ENCODE data around the gene PILRB. TPM values are rescaled to one million over a fixed set of nuclear protein-coding genes. Genes with fewer than 3 reads are reported as not detected.
A peak's percentile ranks its signal among the peaks of the same experiment; 100 is the strongest.
"Not testable (repeated sequence)": the region's sequence is repeated elsewhere in the genome, so short reads cannot be mapped to it uniquely, and the experiment has no call there.

The PILRB gene
- total RNA-seq, 1 donor from 2014 or later: 14.8 TPM

- DNase-seq: no peak
Measured at GRCh38 chr7:100376066-100376465, 18.1 kb downstream of the PILRB start.

- no peak for DNase-seq
Measured at GRCh38 chr7:100378114-100378755, 20.3 kb downstream of the PILRB start.

DNA sequence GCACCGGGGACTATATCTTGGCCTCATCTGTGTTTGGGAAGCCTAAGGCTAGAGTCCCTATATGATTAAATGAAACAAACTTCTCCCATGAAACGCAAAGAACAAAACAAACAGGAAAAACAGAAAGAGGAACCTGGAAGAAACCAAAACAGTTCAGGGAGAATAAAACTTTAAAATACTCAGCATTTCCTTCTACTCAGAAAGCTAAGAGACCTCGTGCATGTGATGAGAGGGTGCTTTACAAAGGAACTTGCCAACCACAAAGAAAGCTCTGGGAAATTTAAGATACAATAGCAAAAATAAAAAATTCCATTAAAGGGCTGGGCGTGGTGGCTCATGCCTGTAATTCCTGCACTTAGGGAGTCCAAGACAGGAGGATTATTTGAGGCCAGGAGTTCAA is 22.3 kb downstream of the PILRB start:
- DNase-seq: no peak

- DNase-seq: not testable (repeated sequence)
Measured at GRCh38 chr7:100381531-100382233, 23.8 kb downstream of the PILRB start.

- not testable (repeated sequence) for DNase-seq
Measured at GRCh38 chr7:100382234-100382853, 24.4 kb downstream of the PILRB start.

GRCh38 chr7:100384628-100385294 is 26.8 kb downstream of the PILRB start:
- DNase-seq: no peak

GRCh38 chr7:100386940-100387339 is 29.0 kb downstream of the PILRB start:
- no peak for DNase-seq

GRCh38 chr7:100387695-100388094 is 29.8 kb downstream of the PILRB start:
- no peak for DNase-seq

- DNase-seq: no peak
Measured at GRCh38 chr7:100389437-100390088, 31.6 kb downstream of the PILRB start.

DNA sequence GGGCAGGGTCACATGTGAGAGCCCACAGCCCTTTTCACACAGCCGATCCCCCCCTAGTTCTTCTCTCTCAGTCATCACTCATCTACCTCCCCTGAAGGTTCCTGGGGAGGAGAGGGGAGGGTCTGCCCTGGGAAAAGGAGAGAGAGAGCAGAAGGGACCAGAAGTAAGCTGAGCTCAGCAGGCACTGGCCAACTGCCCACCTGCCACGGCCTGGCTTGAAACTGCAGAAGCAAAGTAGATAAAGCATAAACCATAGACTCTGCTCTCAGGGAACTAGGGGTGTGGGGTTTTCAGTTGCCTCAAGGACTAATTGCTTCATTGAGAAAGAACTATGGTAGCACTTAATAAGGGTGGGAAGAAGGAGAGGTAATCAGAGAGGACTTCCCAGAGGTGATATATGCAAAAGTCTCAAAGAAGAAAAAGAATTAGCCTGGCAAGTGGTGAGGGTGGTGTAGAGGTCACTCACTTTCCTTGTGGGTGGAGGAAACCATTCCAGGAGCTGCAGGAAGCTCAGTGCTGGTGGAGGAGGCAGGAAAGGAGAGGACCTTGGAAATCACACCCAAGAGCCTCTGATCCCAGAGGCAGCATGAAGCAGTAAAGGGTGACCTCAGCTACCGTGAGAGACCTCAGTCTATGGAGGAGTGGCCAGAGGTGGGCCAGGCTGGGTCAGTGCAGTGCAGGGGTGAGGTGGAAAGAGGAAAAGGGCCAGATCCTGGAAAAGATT is 32.5 kb downstream of the PILRB start:
- DNase-seq: no peak

GRCh38 chr7:100393233-100393905 is 35.5 kb downstream of the PILRB start:
- no peak for DNase-seq

DNA sequence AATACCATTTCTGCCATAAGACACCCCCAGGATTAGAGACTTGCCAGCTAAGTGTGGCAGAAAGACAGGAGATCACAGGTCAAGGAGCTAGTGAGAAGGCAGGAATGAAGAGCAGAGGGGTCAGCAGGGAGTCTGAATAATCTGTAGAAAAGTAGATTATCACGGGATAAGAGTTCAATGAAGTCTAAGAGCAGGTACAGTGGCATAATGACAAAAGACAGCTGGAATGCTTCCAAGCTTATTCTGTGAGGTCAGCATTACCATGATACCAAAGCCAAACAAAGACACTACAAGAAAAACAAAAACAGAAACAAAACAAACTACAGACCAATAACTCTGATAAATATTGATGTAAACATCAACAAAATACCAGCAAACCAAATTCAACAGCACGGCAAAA is 36.2 kb downstream of the PILRB start:
- DNase-seq: no peak

DNA sequence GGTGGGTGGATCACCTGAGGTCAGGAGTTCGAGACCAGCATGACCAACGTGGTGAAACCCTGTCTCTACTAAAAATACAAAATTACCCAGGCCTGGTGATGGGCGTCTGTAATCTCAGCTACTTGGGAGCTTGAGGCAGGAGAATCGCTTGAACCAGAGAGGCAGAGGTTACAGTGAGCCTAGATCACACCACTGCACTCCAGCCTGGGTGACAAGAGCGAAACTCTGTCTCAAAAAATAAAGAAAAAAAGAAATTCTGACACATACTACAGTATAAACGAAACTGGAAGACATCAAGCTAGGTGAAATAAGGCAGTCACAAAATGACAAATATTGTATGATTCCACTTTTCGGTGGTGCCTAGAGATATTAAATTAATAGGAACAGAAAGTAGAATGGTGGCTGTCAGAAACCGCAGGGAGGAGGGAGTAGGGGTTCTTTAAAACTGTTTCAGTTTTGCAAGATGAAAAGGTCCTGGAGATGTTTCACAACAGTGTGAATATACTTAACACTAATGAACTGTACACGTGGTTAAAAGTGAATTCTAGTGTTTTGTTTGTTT is 38.6 kb downstream of the PILRB start:
- no peak for DNase-seq

DNA sequence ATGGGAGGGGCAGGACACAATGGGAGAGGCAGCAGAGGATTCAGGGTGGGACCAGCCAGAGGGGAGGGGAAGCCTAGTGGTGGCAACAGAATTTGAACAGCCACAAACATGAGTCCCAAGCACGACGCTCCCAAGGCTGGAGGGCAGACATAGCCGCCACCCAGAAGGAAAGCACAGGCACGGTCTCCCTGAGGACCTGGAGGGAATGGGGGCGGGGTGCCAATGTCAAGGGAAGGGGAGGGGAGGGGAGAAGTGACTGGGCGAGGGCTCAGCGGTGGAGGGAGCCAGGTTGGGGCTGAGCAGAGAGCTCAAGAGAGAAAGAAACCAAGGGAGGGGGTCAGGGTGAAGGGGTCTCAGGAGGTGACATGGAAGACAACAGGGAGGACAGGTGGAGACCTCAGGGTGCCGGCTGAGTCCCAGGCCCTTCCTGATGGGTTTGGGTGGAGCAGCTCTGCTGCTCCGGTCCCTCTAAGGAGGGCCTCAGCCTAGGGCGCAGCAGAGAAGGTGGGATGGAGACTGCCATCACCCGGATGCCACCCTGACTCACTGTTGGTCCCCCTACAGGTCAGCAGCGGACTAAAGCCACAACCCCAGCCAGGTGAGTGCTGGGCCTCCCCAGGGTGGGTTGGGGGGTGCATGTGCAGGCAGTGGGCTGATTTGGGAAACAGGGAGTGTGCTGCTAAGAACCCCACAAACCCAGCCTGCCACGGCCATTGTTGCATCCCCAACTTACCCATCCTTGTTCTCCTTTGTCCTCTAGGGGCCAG is 39.6 kb downstream of the PILRB start:
- no peak for DNase-seq

- no peak for DNase-seq
Measured at GRCh38 chr7:100398239-100398638, 40.3 kb downstream of the PILRB start.

DNA sequence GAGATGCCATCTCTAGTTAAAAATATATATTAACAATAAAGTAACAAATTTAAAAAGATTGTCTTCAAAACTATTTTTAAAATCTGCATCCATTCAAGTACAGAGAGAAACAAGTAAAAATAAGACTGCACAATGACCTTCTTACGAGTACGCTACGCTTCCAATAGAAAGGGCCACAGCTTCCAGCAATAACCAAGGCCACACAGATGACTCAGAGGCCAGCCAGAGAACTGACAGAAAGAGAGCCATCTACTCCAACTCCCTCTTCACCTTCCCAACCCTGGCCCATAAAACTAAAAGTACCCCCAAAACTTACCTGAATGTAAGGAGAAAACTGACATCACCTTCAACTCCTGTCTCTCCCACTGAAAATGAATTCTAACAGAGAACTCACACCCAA is 42.1 kb downstream of the PILRB start:
- DNase-seq: no peak

DNA sequence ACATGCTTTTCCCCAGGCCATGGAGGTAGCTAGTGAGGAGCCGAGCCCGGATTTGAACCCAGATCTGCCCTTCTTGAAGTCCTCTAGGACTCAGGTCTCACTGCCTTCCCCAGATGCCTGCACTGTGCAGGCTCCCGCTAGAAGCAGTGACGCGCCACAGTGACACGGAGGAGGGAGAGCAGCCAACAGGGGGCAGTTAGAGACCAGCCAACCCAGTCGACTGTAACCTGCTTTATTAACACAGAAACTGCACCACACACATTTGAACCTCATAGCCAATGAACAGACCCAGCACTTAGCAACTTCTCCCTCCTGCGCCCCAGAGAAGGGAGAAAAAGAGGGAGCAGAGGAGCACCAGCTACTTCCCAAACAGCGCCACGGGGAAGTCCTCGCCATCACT is 42.7 kb downstream of the PILRB start:
- DNase-seq: peak; percentile 33

DNA sequence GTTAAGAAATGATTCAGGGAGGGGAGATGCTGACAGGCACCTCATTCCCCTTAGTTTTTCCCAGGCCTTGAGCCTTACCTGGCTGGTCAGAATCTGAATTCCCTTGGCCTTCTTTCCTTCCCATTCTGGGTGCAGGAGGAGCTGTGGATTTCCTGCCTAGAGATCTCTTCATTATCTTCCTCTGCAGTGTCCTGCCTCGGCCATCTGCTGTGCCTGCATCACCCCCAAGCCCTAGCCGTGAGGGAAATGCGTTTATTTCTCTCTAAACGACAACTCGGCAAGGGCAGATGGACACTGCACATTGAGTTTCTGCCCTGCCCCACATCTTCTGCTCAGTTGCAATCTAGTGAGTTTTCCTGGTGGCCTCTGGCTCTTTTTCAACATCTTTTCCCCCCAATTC is 43.9 kb downstream of the PILRB start:
- no peak for DNase-seq

DNA sequence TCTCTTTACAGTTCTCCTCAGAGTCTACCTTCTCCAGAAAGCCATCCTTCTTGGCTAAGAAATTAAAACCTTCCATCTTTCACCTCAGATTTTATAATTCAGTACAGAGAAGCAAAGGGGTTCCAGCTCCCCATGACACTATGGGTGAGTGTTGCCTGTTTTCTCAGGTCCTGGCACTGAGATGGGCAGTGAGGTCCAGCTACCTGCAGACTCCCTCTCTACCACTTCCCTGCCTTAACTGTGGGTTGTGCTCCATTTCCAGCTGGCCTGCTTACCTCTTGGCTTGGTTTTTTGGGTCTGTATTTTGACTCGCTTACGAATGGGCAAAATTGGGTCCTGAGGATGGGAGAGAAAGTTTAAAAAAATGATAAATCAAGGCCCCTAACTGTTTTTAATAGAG is 44.3 kb downstream of the PILRB start:
- no peak for DNase-seq

DNA sequence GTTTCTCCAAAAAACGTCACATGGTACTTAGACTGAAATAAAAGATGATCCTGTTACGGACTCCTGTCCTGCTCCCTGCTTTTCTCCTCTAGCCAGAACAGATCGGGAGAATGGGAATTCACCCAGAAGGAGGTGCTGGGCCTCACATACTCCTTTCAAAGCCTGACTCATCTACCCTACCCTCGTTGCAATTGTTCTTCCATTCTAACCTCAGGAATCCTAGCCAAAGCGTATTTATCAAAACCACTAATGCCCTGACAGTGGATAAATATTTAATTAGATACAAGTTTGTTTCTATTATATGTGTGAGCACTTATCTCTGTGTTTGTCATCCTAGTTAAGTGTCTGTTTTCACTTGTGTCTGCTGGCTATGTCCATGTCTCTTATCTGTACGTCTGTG is 48.9 kb downstream of the PILRB start:
- DNase-seq: no peak
